Measurements from ENCODE around the gene LDLRAD3.

LDLRAD3 gene

GRCh38 chr11:36278531-36279282 lies 334.8 kb downstream of the LDLRAD3 start:
- DNase-seq (ENCODE audit: low read depth in 2 of 2), result no peak

DNA sequence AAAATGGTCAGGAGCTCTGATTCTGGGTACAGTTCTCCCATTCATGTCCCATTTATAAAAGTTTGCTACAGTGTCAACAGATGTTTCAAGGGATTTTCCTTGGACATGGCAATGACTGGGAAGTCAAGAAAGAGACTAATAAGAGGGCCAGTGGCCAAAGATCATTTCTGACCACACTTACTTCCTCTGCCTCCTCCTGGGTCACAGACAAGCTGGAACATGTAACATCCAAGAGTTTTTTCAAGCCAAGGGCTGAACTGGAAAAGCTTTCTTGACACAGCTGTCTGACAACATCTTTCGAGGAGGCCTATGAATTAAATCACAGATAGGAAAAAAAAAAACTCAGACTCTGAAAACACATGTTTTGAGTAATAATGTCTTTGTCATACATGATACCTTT lies 336.7 kb downstream of the LDLRAD3 start:
- no peak for DNase-seq (ENCODE audit: low read depth in 2 of 2)
